Lung (tissue), 12 donors: ENCODE data around the gene CACNA1E. TPM values are rescaled to one million over a fixed set of nuclear protein-coding genes. Genes with fewer than 3 reads are reported as not detected.
A peak's percentile ranks its signal among the peaks of the same experiment; 100 is the strongest.

Experiments
- ATAC-seq: fragments of 200-7000 bp; cut with Tn5 transposase; one replicate; pipeline ENCODE4 v1.9.1; 2020; ENCODE audit warnings: moderate number of reproducible peaks; ENCODE audit not compliant: insufficient read depth, low FRiP score
- DNase-seq, 3 donors: peaks; one replicate each; pipeline ENCODE4 v3.0.0-alpha.2; 2013 to 2017
- H3K27ac ChIP-seq, 2 donors: one replicate each; pipeline ENCODE4 v1.5.1; 2013; ENCODE audit warnings: mild to moderate bottlenecking in 2 of 2, moderate library complexity in 2 of 2, control low read depth in 1 of 2, inconsistent platforms in 1 of 2, low read depth in 1 of 2, low read length in 1 of 2
- H3K27me3 ChIP-seq, 3 donors: one replicate each; pipeline ENCODE4 v1.5.1; 2013; ENCODE audit warnings: low read length in 2 of 3; ENCODE audit not compliant: control insufficient read depth in 3 of 3, insufficient read depth in 3 of 3
- H3K36me3 ChIP-seq, 4 donors: one replicate each; pipeline ENCODE4 v1.5.1; 2013; ENCODE audit warnings: low read length in 4 of 4, mild to moderate bottlenecking in 1 of 4, moderate library complexity in 1 of 4; ENCODE audit not compliant: control insufficient read depth in 4 of 4, insufficient read depth in 4 of 4
- H3K4me1 ChIP-seq, 5 donors: one replicate each; pipeline ENCODE4 v1.5.1; 2013; ENCODE audit warnings: low read length in 5 of 5, mild to moderate bottlenecking in 2 of 5, moderate library complexity in 1 of 5; ENCODE audit not compliant: control insufficient read depth in 5 of 5, insufficient read depth in 5 of 5
- H3K4me3 ChIP-seq: one replicate; pipeline ENCODE4 v1.5.1; 2013; ENCODE audit warnings: mild to moderate bottlenecking, control low read depth, moderate library complexity
- H3K9ac ChIP-seq, 2 donors: one replicate each; pipeline ENCODE4 v1.5.1; 2013; ENCODE audit warnings: low read length in 2 of 2, control low read depth in 1 of 2; ENCODE audit not compliant: insufficient read depth in 1 of 2
- H3K9me3 ChIP-seq, 4 donors: one replicate each; pipeline ENCODE4 v1.5.1; 2013; ENCODE audit warnings: low read length in 3 of 4, mild to moderate bottlenecking in 1 of 4, moderate library complexity in 1 of 4; ENCODE audit not compliant: control insufficient read depth in 4 of 4, insufficient read depth in 3 of 4
- CTCF ChIP-seq: IDR thresholded peaks from 2 replicates; pipeline ENCODE4 v1.5.1; 2012; ENCODE audit warnings: mild to moderate bottlenecking; ENCODE audit errors: control extremely low read depth, extremely low read depth
- WGBS, 2 donors: extraction: QIAGEN DNeasy Blood & Tissue Kit; methylation state at CpG; one replicate each; pipeline ENCODE4 v1.1.7; 2013; 5-methylcytosine and 5-hydroxymethylcytosine counted together
- polyA plus RNA-seq, 2 donors: library from polyadenylated mRNA; stranded (reverse); fragments of 200-250 nt; gene quantifications; one replicate each; pipeline ENCODE4 v1.2.1, GENCODE V29; 2013
- total RNA-seq, 2 donors: library from RNA; depleted of rRNA in 1 of 2; stranded (reverse); fragments of >200 nt in 1 of 2; gene quantifications; one replicate each; pipeline ENCODE4 v1.2.1, GENCODE V29; 2014 to 2021
- donor health status: control.
- donor health status: control.
- donor health status: Bipolar disorder and iron deficiency.
- donor health status: healthy.
- donor health status: DM: yes; HTN: yes; CAD: no.

CACNA1E gene
- total and polyA plus RNA-seq, 4 donors: 0.02 to 1.4 (median 0.80) TPM

DNA sequence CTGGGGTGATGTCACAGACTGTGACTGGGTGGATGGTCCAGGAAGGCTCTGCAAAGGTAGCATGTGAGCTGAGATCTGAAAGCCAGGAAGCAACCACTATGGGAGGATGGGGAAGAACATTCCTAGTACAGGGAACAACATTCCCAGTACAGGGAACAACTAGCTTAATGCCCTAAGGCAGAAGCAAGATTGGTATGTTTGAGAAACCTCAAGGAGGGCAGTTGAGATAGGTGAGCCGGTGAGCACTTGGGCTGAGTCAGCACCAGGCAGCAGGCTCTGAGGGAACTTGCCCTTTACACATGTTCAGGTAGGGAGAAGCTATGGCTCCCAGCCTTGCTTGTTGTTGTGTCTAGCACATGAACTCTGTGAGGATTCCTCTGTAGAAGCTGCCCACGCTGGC lies 24.2 kb upstream of the CACNA1E start:
- no peaks in the 10 kb centered on the region for H3K36me3 ChIP-seq
- no peak for TF ChIP-seq CTCF
- H3K27ac ChIP-seq: no peak overlapping the region
- ATAC-seq (no peak), DNase-seq (no peak)
- 83 to 94% methylated on average over 2 of the region's 2 CpGs for WGBS, 2 donors
- no peak overlapping the region for H3K4me3 ChIP-seq
- H3K9ac ChIP-seq: no peak overlapping the region
- peaks cover 0 to 12% (median 1%) of the 10 kb centered on the region in 4 donors for H3K9me3 ChIP-seq
- peaks cover 0 to 2% (median 0%) of the 10 kb centered on the region in 3 donors for H3K27me3 ChIP-seq
- H3K4me1 ChIP-seq: no peaks in the 10 kb centered on the region

GRCh38 chr1:181469829-181470228 lies 13.5 kb upstream of the CACNA1E start:
- Histone ChIP-seq H3K9me3 (no peaks in the 10 kb centered on the region), H3K27ac (no peak overlapping the region), H3K36me3 (no peaks in the 10 kb centered on the region), H3K27me3 (peaks cover 0 to 3% (median 0%) of the 10 kb centered on the region in 3 donors), H3K9ac (no peak overlapping the region), H3K4me1 (no peaks in the 10 kb centered on the region), H3K4me3 (no peak overlapping the region)
- TF ChIP-seq CTCF: no peak
- no peak for DNase-seq
- peak; percentile 69 for ATAC-seq
- 56 to 85% methylated on average over 5 of the region's 5 CpGs for WGBS, 2 donors

DNA sequence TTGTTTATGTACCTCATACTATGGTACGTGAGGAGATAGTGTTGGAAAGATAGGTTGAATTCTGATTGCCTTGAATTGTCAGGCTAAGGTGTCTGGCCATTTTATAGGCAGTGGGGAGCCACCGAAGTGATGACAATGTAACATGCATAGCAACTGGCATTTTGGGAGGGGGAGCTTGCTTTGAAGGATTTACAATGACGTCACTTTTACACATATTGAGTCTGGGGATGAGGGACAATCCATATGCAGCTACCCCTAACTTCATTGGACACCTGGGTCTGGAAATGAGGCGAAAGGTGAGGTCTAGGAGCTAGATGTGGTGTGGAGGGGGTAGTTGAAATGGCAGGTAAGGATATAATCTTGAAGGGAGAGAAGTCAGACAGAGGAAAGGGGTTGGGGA lies 7.7 kb upstream of the CACNA1E start:
- Histone ChIP-seq H3K27me3 (peaks cover 0 to 6% (median 5%) of the 10 kb centered on the region in 3 donors), H3K4me1 (peaks cover 0 to 4% (median 0%) of the 10 kb centered on the region in 5 donors), H3K4me3 (no peak overlapping the region), H3K9me3 (no peaks in the 10 kb centered on the region), H3K27ac (no peak overlapping the region), H3K36me3 (no peaks in the 10 kb centered on the region), H3K9ac (no peak overlapping the region)
- no peak for DNase-seq
- TF ChIP-seq CTCF: no peak
- whole genome bisulfite sequencing, 2 donors: 65 to 74% methylated on average over 4 of the region's 4 CpGs
- no peak for ATAC-seq

GRCh38 chr1:181476581-181476980 lies 6.7 kb upstream of the CACNA1E start:
- H3K9ac ChIP-seq: no peak overlapping the region
- H3K36me3 ChIP-seq: no peaks in the 10 kb centered on the region
- H3K4me3 ChIP-seq: no peak overlapping the region
- no peak for TF ChIP-seq CTCF
- DNase-seq (no peak), ATAC-seq (no peak)
- H3K9me3 ChIP-seq: no peaks in the 10 kb centered on the region
- no peak overlapping the region for H3K27ac ChIP-seq
- H3K27me3 ChIP-seq: peaks cover 2 to 16% (median 15%) of the 10 kb centered on the region in 3 donors
- 48 to 73% methylated on average over 8 of the region's 8 CpGs for WGBS, 2 donors
- peaks cover 0 to 4% (median 0%) of the 10 kb centered on the region in 5 donors for H3K4me1 ChIP-seq
